Spleen (tissue), 11 donors: ENCODE measurements around the gene ABCA5. TPM values are rescaled to one million over a fixed set of nuclear protein-coding genes. Genes with fewer than 3 reads are reported as not detected.

ENCODE experiments used
- DNase-seq: peaks from one replicate; pipeline ENCODE4 v3.0.0-alpha.2; 2020
- H3K27ac ChIP-seq, 8 donors: fragments of 200-600 bp; sonication (generic) in 7 of 8; 1 replicate in 4 of 8; 2 replicates in 4 of 8; pipeline versions ENCODE4 v1.5.0 to v1.8.0; 2016 to 2021; ENCODE audit warnings: inconsistent platforms in 4 of 8, mild to moderate bottlenecking in 4 of 8, moderate library complexity in 1 of 8
- H3K27me3 ChIP-seq, 7 donors: fragments of 200-600 bp; sonication (generic) in 6 of 7; replicated peaks in 1 of 7; 1 replicate in 4 of 7; 2 replicates in 3 of 7; pipeline versions ENCODE4 v1.5.0 to v1.8.0; 2016 to 2021; ENCODE audit warnings: inconsistent platforms in 3 of 7, mild to moderate bottlenecking in 1 of 7
- H3K36me3 ChIP-seq, 6 donors: fragments of 200-600 bp; sonication (generic) in 5 of 6; 1 replicate in 4 of 6; 2 replicates in 2 of 6; pipeline versions ENCODE4 v1.5.0 to v1.8.0; 2016 to 2021; ENCODE audit warnings: inconsistent platforms in 2 of 6
- H3K4me1 ChIP-seq, 6 donors: fragments of 200-600 bp; sonication (generic) in 5 of 6; 1 replicate in 3 of 6; 2 replicates in 3 of 6; pipeline versions ENCODE4 v1.5.0 to v1.8.0; 2016 to 2021; ENCODE audit warnings: inconsistent platforms in 3 of 6
- H3K4me3 ChIP-seq, 8 donors: fragments of 200-600 bp; sonication (generic) in 7 of 8; 1 replicate in 4 of 8; 2 replicates in 4 of 8; pipeline versions ENCODE4 v1.5.0 to v1.8.0; 2016 to 2021; ENCODE audit warnings: inconsistent platforms in 4 of 8, mild to moderate bottlenecking in 4 of 8, moderate library complexity in 2 of 8
- H3K9me3 ChIP-seq, 8 donors: fragments of 200-600 bp; sonication (generic) in 7 of 8; 1 replicate in 4 of 8; 2 replicates in 4 of 8; pipeline versions ENCODE4 v1.5.0 to v1.8.0; 2016 to 2021; ENCODE audit warnings: inconsistent platforms in 4 of 8
- POLR2A ChIP-seq, 3 donors: fragments of 450-650 bp; IDR thresholded peaks; one replicate each; pipeline ENCODE4 v1.5.1; 2017; ENCODE audit warnings: antibody characterized with exemption in 3 of 3, mild to moderate bottlenecking in 1 of 3
- POLR2AphosphoS5 ChIP-seq, 3 donors: sonication (generic); formaldehyde crosslinking; IDR thresholded peaks; one replicate each; pipeline ENCODE4 v1.5.1; 2017; ENCODE audit warnings: antibody characterized with exemption in 3 of 3
- WGBS, 5 donors: extraction: QIAGEN DNeasy Blood & Tissue Kit in 3 of 5; methylation state at CpG; one replicate each; pipeline versions ENCODE4 v1.1.5 to v1.1.7; 2013 to 2018; 5-methylcytosine and 5-hydroxymethylcytosine counted together
- intact Hi-C: fragments of 100-400 bp; cut with DNase I; formaldehyde crosslinking; loops from one replicate; pipeline ENCODE4 v1.15.0; 2023; ENCODE audit warnings: low total_unique reads
- polyA plus RNA-seq, 3 donors: library from polyadenylated mRNA; stranded (reverse); fragments of 200-250 nt; gene quantifications; one replicate each; pipeline ENCODE4 v1.2.1, GENCODE V29; 2013
- total RNA-seq, 7 donors: library from RNA; depleted of rRNA in 3 of 7; stranded (reverse); fragments of >200 nt in 3 of 7; fragmentation: NEBNext Ultra II Directional in 4 of 7; extraction: Animal tissue kit (Norgen Biotek cat#: 25700) in 4 of 7; gene quantifications; one replicate each; pipeline versions ENCODE4 v1.1.0 to v1.2.1, GENCODE V29; 2016 to 2021
- TF ChIP-seq, protein P1 (sequence below), 11 experiments: fragments of 200-600 bp in 7 of 11; fragments of 450-650 bp in 4 of 11; sonication (generic) in 4 of 11; IDR thresholded peaks in 8 of 11; conservative IDR thresholded peaks in 3 of 11; 1 replicate in 7 of 11; 2 replicates in 4 of 11; pipeline versions ENCODE4 v1.4.0 to v1.8.0; 2016 to 2021; ENCODE audit warnings: antibody characterized with exemption in 11 of 11, inconsistent platforms in 4 of 11, mild to moderate bottlenecking in 1 of 11
- donor health status: healthy with polysubstance abuse.
- donor health status: DM: no; HTN: no; CAD: no; lungs with moderate emphysema.
- donor health status: DM: no; HTN: no; CAD: no.
- donor health status: Bipolar disorder and iron deficiency.
- donor health status: healthy.
- donor health status: DM: no; HTN: no; CAD: no.
- donor health status: DM: yes; HTN: yes; CAD: no.

ABCA5 gene
- total and polyA plus RNA-seq, 10 donors, result 9.5 to 43.8 (median 23.6) TPM

DNA sequence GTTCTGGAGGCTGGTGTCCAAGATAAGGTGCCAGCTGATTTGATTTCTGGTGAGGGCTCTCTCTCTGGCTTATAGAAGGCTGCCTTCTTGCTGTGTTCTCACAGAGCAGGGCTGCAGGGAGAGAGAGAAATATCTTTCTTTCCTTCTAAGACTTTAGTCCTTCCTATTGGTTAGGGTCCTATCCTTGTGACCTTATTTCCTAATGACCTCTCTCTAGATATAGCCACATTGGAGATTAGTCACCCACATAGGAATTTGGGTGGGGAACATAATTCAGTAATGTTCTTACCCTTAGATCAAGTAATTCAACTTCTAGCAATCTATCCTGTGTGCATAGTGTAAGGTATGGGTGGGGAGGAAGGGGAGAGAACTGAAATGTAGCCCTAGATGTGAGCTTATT lies 18.0 kb upstream of the ABCA5 start:
- TF ChIP-seq, protein P1, sequence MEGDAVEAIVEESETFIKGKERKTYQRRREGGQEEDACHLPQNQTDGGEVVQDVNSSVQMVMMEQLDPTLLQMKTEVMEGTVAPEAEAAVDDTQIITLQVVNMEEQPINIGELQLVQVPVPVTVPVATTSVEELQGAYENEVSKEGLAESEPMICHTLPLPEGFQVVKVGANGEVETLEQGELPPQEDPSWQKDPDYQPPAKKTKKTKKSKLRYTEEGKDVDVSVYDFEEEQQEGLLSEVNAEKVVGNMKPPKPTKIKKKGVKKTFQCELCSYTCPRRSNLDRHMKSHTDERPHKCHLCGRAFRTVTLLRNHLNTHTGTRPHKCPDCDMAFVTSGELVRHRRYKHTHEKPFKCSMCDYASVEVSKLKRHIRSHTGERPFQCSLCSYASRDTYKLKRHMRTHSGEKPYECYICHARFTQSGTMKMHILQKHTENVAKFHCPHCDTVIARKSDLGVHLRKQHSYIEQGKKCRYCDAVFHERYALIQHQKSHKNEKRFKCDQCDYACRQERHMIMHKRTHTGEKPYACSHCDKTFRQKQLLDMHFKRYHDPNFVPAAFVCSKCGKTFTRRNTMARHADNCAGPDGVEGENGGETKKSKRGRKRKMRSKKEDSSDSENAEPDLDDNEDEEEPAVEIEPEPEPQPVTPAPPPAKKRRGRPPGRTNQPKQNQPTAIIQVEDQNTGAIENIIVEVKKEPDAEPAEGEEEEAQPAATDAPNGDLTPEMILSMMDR (IDR thresholded peaks at IDR 0.05 in 8 of 11, conservative IDR thresholded peaks at IDR 0.05 in 3 of 11), result no peak
- TF ChIP-seq POLR2A (IDR thresholded peaks at IDR 0.05), result no peak
- TF ChIP-seq POLR2AphosphoS5 (IDR thresholded peaks at IDR 0.05), result no peak
- Histone ChIP-seq H3K27ac (no peak overlapping the region), H3K27me3 (no peaks in the 10 kb centered on the region), H3K4me3 (no peak overlapping the region), H3K4me1 (no peaks in the 10 kb centered on the region), H3K9me3 (no peaks in the 10 kb centered on the region), H3K36me3 (no peaks in the 10 kb centered on the region)
- intact Hi-C loops, result no loop called here
- no peak for DNase-seq

DNA sequence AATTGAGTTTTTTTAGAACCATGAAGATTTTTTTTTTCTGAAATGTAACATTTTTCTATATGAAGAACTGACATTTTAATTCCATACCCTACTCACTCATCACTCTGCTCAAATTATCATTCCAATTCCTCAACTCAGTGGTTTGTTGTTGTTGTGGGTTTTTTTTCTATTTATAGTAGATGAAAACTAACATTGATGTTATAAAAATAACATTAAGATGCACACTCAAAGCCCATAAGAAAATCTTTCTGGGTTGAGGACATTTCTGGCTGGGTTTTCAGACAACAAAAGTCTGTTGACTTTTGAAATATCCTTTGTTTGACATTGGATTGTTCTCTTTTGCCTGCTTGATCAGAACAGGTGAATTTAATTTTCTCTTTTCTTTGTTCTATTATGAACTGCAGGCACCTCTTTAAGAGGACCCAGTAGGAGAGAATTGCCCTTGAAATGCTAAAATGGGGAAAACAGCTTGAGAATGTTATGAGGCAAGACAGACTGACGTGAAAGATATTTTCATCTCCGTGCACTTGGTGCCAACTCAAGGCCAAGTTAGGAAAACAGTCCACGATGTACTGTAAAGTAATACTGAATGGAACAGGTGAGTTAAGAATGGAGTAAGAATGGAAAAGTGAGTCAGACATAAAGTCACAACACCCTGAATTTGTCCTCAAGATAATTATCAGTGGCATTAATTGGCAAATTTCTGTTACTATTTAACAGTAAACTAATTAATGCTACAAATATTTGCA lies 16.1 kb upstream of the ABCA5 start:
- WGBS, 5 donors, result 66 to 83% (median 73%) methylated on average over 3 of the region's 3 CpGs
- no peak overlapping the region for H3K27ac ChIP-seq
- no peaks in the 10 kb centered on the region for H3K36me3 ChIP-seq
- H3K27me3 ChIP-seq, result no peaks in the 10 kb centered on the region
- no peak for TF ChIP-seq POLR2A (IDR thresholded peaks at IDR 0.05)
- no peak for DNase-seq
- no peaks in the 10 kb centered on the region for H3K4me1 ChIP-seq
- H3K4me3 ChIP-seq, result no peak overlapping the region
- intact Hi-C loops, result no loop called here
- H3K9me3 ChIP-seq, result no peaks in the 10 kb centered on the region

DNA sequence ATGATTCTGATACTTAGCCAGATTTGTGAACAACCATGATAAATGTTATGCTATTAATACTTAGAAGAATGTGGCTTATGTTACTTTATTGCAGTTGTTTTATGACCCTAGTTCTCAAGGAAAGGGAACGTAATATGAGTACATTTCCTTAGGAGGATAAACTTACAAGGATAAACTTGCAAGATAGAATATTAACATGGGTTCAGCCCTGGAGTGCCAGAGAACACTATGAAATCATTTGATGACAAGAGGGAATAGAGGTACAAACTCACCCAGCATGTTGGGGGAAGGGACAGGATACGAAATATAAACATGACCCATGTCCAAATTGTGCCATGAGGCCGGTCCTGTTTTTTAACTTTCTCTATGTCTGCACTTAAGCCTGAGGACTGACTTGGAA lies 13.0 kb upstream of the ABCA5 start:
- Histone ChIP-seq H3K4me3 (no peak overlapping the region), H3K36me3 (no peaks in the 10 kb centered on the region), H3K27ac (no peak overlapping the region), H3K27me3 (no peaks in the 10 kb centered on the region), H3K4me1 (no peaks in the 10 kb centered on the region), H3K9me3 (peaks cover 0 to 7% (median 0%) of the 10 kb centered on the region in 8 donors)
- no peak for DNase-seq
- intact Hi-C loops, result loop anchor here (5.0 to 10.0 kb wide), 2 partner anchors 65 to 187 kb away; no protein-coding TSS in a partner anchor
- WGBS, 5 donors, result 48 to 83% (median 75%) methylated on average over 3 of the region's 3 CpGs
- no peak for TF ChIP-seq POLR2A (IDR thresholded peaks at IDR 0.05)
- TF ChIP-seq, protein P1 (IDR thresholded peaks at IDR 0.05 in 8 of 11, conservative IDR thresholded peaks at IDR 0.05 in 3 of 11), result no peak
- no peak for TF ChIP-seq POLR2AphosphoS5 (IDR thresholded peaks at IDR 0.05)

DNA sequence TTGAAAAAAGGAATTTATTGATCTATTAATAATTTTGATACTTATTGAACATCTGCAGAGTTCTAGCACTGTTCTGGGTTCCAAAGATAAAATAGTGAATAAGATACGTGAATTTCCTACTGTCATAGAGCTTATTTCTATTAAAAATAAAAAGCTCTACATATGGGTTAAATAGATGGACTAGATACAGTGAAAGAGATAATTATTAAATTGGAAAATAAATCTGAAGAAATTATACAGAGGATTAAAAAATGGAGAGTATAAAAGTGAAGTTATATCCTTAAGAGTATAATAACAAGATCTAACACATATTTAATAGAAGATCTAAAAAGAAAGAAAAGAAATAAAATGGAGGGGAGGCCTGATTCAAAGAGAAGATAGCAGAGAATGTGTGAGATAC lies 10.1 kb upstream of the ABCA5 start:
- Histone ChIP-seq H3K4me1 (no peaks in the 10 kb centered on the region), H3K27ac (no peak overlapping the region), H3K36me3 (no peaks in the 10 kb centered on the region), H3K9me3 (peaks cover 0 to 7% (median 0%) of the 10 kb centered on the region in 8 donors), H3K27me3 (no peaks in the 10 kb centered on the region), H3K4me3 (no peak overlapping the region)
- intact Hi-C loops, result loop anchor here (5.0 to 10.0 kb wide), 2 partner anchors 68 to 190 kb away; no protein-coding TSS in a partner anchor
- WGBS, 5 donors, result 79 to 92% (median 85%) methylated on average over 1 of the region's 1 CpG
- TF ChIP-seq, protein P1 (IDR thresholded peaks at IDR 0.05 in 8 of 11, conservative IDR thresholded peaks at IDR 0.05 in 3 of 11), result no peak
- no peak for TF ChIP-seq POLR2A (IDR thresholded peaks at IDR 0.05)
- no peak for TF ChIP-seq POLR2AphosphoS5 (IDR thresholded peaks at IDR 0.05)
- DNase-seq, result no peak
